Measurements from ENCODE around the gene SCT.

DNA sequence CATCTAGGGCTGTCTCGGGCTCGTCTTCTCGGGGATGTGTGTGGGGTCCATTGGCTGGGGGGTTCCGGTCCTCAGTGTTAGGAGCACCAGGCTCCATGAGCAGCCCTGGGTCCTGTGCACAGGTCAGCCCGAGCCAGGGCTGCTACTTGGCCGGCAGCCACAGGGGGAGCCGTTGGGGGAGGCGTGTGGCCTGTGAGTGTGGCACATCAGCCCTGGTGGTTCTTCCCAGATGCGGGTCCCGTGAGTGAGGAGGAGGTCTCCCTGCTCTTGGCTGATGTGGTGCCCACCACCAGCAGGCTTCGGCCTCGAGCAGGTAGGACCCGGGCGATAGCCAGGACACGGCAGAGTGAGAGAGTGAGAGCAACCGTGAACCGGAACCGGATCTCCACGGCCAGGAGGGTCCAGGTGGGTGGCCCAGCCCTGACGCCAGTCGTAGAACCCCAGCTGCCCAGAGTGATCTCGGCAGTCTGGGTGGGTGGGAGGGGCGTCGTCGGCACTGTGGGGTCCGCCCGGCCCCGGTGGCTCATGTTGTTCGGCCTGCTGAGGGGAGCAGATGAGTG lies 29.7 kb downstream of the SCT start:
- TF ChIP-seq CTCF (IDR thresholded peaks at IDR 0.05), result no peak
- no peak for TF ChIP-seq TCF7L2 (IDR thresholded peaks at IDR 0.05; ENCODE audit: low read depth, low read length)

All from Panc1 (cell line).